NCI-H1436 (cell line): ENCODE measurements around the gene CPAMD8.

Experiments used
- DNase-seq: peaks from one replicate; lab custom pipeline; 2025; lab: John Stamatoyannopoulos, UW

CPAMD8 gene

GRCh38 chr19:16892868-16893685 is 133.5 kb downstream of the CPAMD8 start:
- no peak for DNase-seq

GRCh38 chr19:16892436-16892835 is 134.2 kb downstream of the CPAMD8 start:
- DNase-seq, result no peak

GRCh38 chr19:16891696-16892382 is 134.8 kb downstream of the CPAMD8 start:
- no peak for DNase-seq

- no peak for DNase-seq
These were observed 136.0 kb downstream of the CPAMD8 start for GRCh38 chr19:16890461-16891184.

- no peak for DNase-seq
These were observed 136.6 kb downstream of the CPAMD8 start for GRCh38 chr19:16889883-16890460.

GRCh38 chr19:16889366-16889882 is 137.2 kb downstream of the CPAMD8 start:
- no peak for DNase-seq

GRCh38 chr19:16888629-16889365 is 137.8 kb downstream of the CPAMD8 start, which contains the start of gene F2RL3:
TSS of gene F2RL3 (plus strand) at chr19:16888999. CDS start at chr19:16889190, 191 bp downstream.
- no peak for DNase-seq

- no peak for DNase-seq
These were observed 139.0 kb downstream of the CPAMD8 start for GRCh38 chr19:16887353-16888265.

GRCh38 chr19:16886305-16886880 is 140.2 kb downstream of the CPAMD8 start:
- no peak for DNase-seq

- no peak for DNase-seq
These were observed 141.4 kb downstream of the CPAMD8 start for GRCh38 chr19:16885166-16885565.

- no peak for DNase-seq
These were observed 143.1 kb downstream of the CPAMD8 start for GRCh38 chr19:16883522-16883921.

GRCh38 chr19:16882146-16882545 is 144.5 kb downstream of the CPAMD8 start:
- DNase-seq, result no peak

GRCh38 chr19:16880884-16881554 is 145.6 kb downstream of the CPAMD8 start:
- no peak for DNase-seq

GRCh38 chr19:16878181-16878965 is 148.2 kb downstream of the CPAMD8 start:
- no peak for DNase-seq

- DNase-seq, result no peak
These were observed 149.0 kb downstream of the CPAMD8 start for GRCh38 chr19:16877581-16877980.

GRCh38 chr19:16876904-16877361 is 149.7 kb downstream of the CPAMD8 start:
- DNase-seq, result no peak

- no peak for DNase-seq
These were observed 150.7 kb downstream of the CPAMD8 start for GRCh38 chr19:16875584-16876555.
